IMR-90 (cell line): ENCODE measurements around the gene CDH7.

Source experiments
- BHLHE40 ChIP-seq: fragments of 150-350 bp; IDR thresholded peaks from 2 replicates; pipeline ENCODE4 v1.6.1; 2016; ENCODE audit warnings: mild to moderate bottlenecking, low read depth, low read length
- CEBPB ChIP-seq: IDR thresholded peaks from 2 replicates; pipeline ENCODE4 v1.6.1; 2012; ENCODE audit warnings: low read depth, low read length, improper control_type of control experiment
- CTCF ChIP-seq: conservative IDR thresholded peaks from 2 replicates; pipeline ENCODE4 v1.5.1; 2012; ENCODE audit warnings: mild to moderate bottlenecking, low read depth, low read length, improper control_type of control experiment
- ELK1 ChIP-seq: fragments of 150-350 bp; IDR thresholded peaks from 2 replicates; pipeline ENCODE4 v1.6.1; 2016; ENCODE audit warnings: low read depth, mild to moderate bottlenecking, low read length, moderate library complexity, borderline replicate concordance
- MXI1 ChIP-seq: IDR thresholded peaks from 2 replicates; pipeline ENCODE4 v1.6.1; 2012; ENCODE audit warnings: low read depth, mild to moderate bottlenecking, low read length, moderate library complexity, borderline replicate concordance
- POLR2A ChIP-seq: IDR thresholded peaks from 2 replicates; pipeline ENCODE4 v1.6.1; 2012; ENCODE audit warnings: mild to moderate bottlenecking, low read depth, low read length
- SMC3 ChIP-seq: fragments of 150-350 bp; IDR thresholded peaks from 2 replicates; pipeline ENCODE4 v1.6.1; 2016; ENCODE audit warnings: low read depth, mild to moderate bottlenecking, antibody characterized with exemption, low read length, moderate library complexity
- USF2 ChIP-seq: fragments of 150-350 bp; IDR thresholded peaks from 2 replicates; pipeline ENCODE4 v1.6.1; 2017; ENCODE audit warnings: mild to moderate bottlenecking, antibody characterized with exemption, low read length, low read depth

GRCh38 chr18:65788373-65788772 lies 37.6 kb downstream of the CDH7 start:
- TF ChIP-seq BHLHE40 (no peak), POLR2A (no peak), CTCF (no peak), SMC3 (no peak), USF2 (no peak), ELK1 (no peak), CEBPB (no peak), MXI1 (no peak)
